BE2C (cell line): Measurements from ENCODE around the gene MARK3. TPM values are rescaled to one million over a fixed set of nuclear protein-coding genes. Genes with fewer than 3 reads are reported as not detected.

Experiments
- DNase-seq: peaks from one replicate; pipeline ENCODE4 v3.0.0-alpha.2; 2020
- H3K27me3 ChIP-seq: fragments of 250-450 bp; sonication (Bioruptor Pico); 2 replicates; pipeline ENCODE4 v1.5.1; 2020; ENCODE audit warnings: mild to moderate bottlenecking
- H3K36me3 ChIP-seq: fragments of 250-450 bp; sonication (Bioruptor Pico); 2 replicates; pipeline ENCODE4 v1.5.1; 2020; ENCODE audit warnings: mild to moderate bottlenecking
- H3K4me1 ChIP-seq: fragments of 250-450 bp; sonication (Bioruptor Pico); 2 replicates; pipeline ENCODE4 v1.5.1; 2020
- H3K4me3 ChIP-seq: 2 replicates; pipeline ENCODE4 v1.5.1; 2011; ENCODE audit warnings: low read depth, low read length
- H3K9me3 ChIP-seq: fragments of 250-450 bp; sonication (Bioruptor Pico); 2 replicates; pipeline ENCODE4 v1.5.1; 2020
- CTCF ChIP-seq: IDR thresholded peaks from 2 replicates; pipeline ENCODE4 v1.5.1; 2012; ENCODE audit warnings: mild to moderate bottlenecking, low read depth, low read length
- polyA plus RNA-seq: library from polyadenylated mRNA; unstranded; fragments of >200 nt; gene quantifications from one replicate; pipeline ENCODE4 v1.2.1, GENCODE V29; 2012; ENCODE audit warnings: low read depth, missing spikeins; ENCODE audit not compliant: insufficient read length, insufficient read depth

The MARK3 gene
- polyA plus RNA-seq = 139 TPM

DNA sequence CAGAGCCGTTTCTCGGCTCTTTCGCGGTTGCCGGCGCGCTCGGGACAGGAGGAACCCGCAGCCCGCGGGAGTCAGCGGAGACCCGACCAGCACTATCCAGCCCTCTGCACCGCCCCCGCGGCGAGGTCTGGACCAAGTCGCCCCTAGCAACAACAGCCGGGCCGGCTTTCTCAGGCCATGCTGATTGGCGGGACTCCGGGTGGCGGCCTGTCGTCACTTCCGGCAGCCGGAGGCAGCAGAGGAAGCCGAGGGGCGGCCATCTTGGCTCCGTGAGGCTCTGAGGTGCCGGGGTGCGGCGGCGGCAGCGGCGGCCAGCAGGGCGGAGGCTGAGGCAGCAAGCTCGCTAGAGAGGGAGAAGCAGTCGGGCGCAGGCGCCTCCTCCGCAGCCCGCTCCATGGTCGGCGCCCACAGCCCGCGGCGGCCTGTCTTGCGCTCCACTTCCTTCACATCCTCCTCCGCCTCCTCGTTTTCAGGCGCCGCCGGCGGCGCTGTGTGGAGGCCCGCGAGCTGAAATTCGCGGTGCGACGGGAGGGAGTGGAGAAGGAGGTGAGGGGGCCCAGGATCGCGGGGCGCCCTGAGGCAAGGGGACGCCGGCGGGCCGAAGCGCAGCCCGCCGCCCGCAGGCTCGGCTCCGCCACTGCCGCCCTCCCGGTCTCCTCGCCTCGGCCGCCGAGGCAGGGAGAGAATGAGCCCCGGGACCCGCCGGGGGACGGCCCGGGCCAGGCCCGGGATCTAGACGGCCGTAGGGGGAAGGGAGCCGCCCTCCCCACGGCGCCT lies at the start of gene MARK3:
Gene MARK3 (plus strand): TSS at position 264 of the 777 bp plus-strand sequence. CDS start 615 bp downstream, outside the sequence.
- no peaks in the 10 kb centered on the region for H3K4me1 ChIP-seq
- H3K4me3 ChIP-seq = peak within 1 kb of the TSS; percentile 99
- H3K9me3 ChIP-seq = no peaks in the 10 kb centered on the region
- H3K27me3 ChIP-seq = no peaks in the 10 kb centered on the region
- no peaks in the 10 kb centered on the region for H3K36me3 ChIP-seq
- no peak for TF ChIP-seq CTCF
- DNase-seq = peak; percentile 99

- TF ChIP-seq CTCF = no peak
- no peak for DNase-seq
- no peaks in the 10 kb centered on the region for H3K9me3 ChIP-seq
- H3K27me3 ChIP-seq = no peaks in the 10 kb centered on the region
- peaks cover 67% of the 10 kb centered on the region for H3K36me3 ChIP-seq
- peak overlapping the region; percentile 95 for H3K4me3 ChIP-seq
- H3K4me1 ChIP-seq = no peaks in the 10 kb centered on the region
These were observed 49.0 kb upstream of the MARK3 start for GRCh38 chr14:103336191-103336590.

- no peak for DNase-seq
- H3K36me3 ChIP-seq = peaks cover 83% of the 10 kb centered on the region
- H3K9me3 ChIP-seq = no peaks in the 10 kb centered on the region
- no peaks in the 10 kb centered on the region for H3K4me1 ChIP-seq
- no peak overlapping the region for H3K4me3 ChIP-seq
- H3K27me3 ChIP-seq = no peaks in the 10 kb centered on the region
- TF ChIP-seq CTCF = no peak
These were observed 47.4 kb upstream of the MARK3 start for GRCh38 chr14:103337794-103338193.

- no peak for DNase-seq
- Histone ChIP-seq H3K27me3 (no peaks in the 10 kb centered on the region), H3K4me1 (no peaks in the 10 kb centered on the region), H3K36me3 (peaks cover 99% of the 10 kb centered on the region), H3K4me3 (no peak overlapping the region), H3K9me3 (no peaks in the 10 kb centered on the region)
- no peak for TF ChIP-seq CTCF
These were observed 45.7 kb upstream of the MARK3 start for GRCh38 chr14:103339561-103339960.

DNA sequence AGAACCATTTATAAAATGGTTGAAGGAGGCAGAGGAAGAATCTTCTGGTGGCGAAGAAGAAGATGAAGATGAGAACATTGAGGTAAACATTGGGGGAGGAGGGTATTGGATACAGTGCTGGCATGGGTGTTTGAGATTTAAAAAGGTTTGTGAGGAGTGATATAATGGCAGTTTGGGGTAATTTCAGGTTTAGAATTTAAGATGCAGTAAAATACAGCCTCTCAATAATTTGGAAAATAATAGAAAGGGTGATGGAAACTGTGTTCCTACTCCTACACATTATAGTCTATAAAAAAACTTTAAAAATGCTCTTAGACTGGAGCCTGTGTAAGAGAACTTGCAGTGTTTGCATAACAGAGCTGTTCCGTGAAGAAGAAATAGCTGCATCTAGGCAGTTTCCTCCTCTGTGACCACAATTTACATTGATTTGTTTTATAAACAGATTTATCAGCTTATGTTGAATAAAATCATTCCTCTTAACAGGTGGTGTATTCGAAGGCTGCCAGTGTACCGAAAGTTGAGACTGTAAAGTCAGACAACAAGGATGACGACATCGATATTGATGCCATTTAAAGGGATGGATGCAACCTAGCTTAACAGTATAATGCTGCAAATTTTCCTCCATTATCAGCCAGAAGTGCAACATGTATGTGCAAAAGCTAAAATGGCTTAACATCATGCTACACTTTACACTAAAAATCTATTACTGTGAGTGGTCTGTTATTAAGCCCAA lies 44.6 kb upstream of the MARK3 start:
- Histone ChIP-seq H3K36me3 (peaks cover 96% of the 10 kb centered on the region), H3K4me1 (no peaks in the 10 kb centered on the region), H3K27me3 (no peaks in the 10 kb centered on the region), H3K9me3 (no peaks in the 10 kb centered on the region), H3K4me3 (no peak overlapping the region)
- no peak for DNase-seq
- TF ChIP-seq CTCF = no peak
